NCI-H524 treated with DMSO at 0.1 percent for 48 hours (cell line): ENCODE measurements around the gene HMGCR.

Experiments
- DNase-seq: peaks from one replicate; lab custom pipeline; 2025; lab: John Stamatoyannopoulos, UW

The HMGCR gene

DNA sequence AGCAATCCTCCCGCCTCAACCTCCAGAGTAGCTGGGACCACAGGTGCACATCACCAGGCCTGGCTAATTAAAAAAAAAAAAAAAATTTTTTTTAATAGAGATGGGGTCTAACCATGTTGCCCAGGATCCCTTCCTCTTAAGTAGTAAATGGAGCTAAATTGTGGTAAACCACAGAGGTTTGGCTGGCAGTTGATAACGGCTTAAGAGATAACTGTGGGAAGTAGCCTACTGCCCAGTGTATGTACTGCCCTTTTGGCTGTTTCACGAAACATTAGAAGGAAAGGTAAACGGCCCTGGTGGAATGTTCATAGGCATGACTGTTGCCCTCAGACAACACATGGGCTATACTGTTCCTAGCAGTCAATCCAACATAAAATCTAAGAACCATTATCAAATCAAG, 44.4 kb downstream of the HMGCR start:
- DNase-seq = no peak

DNA sequence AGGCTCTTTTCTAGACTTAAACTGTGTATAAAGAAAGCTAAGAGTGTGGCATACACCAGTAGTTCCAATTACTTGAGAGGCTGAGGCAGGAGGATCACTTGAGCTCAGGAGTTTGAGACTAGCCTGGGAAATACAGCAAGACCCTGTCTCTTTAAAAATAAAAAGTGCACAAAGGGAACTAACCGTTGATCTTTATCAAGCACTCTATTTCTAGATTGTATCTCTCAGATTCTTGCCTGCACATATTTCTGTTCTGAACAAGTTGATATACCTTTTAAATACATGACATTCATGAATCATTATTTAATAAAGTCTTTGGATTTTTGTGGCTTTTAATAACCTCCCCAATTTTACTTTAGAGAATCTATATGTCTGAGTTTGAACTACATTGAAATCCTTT, 47.2 kb downstream of the HMGCR start:
- DNase-seq = no peak

DNA sequence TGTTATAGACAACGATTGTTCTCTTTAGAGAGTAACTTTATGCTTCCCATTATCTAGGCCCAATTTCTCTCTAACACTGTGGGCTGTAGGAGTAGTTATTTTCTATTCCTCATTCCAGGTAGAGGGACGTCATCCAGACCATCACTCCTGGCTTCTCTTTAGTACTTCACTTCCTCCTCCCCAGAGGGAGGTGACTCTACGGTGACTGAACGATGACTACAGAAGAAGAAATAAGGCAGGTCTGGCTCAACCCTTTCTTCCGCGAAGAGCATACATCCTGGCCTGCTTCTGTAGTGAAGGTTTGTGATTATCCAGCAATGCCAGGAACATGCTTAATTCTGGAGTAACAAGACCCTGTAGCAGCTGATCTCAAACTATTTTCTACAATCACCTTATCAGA, 50.8 kb downstream of the HMGCR start:
- DNase-seq = no peak

DNA sequence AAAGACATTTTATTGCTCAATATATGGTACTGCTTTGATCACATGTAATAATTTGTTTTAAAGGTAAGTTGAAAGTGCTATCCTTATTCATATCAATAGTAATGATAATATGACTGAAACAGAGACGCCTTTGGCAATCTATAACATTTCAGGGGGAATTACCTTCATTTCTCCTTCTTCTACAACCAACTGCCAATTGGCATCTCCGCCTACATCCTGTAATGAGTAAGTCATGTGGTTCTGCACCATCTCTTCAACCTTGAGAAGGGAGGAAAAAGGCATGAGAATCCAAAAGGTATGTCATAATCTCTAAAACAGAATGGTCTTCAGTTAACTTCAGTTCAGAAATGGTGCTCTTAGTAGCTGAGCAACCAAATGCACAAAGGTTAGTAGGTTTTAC, 52.4 kb downstream of the HMGCR start:
- DNase-seq = no peak

DNA sequence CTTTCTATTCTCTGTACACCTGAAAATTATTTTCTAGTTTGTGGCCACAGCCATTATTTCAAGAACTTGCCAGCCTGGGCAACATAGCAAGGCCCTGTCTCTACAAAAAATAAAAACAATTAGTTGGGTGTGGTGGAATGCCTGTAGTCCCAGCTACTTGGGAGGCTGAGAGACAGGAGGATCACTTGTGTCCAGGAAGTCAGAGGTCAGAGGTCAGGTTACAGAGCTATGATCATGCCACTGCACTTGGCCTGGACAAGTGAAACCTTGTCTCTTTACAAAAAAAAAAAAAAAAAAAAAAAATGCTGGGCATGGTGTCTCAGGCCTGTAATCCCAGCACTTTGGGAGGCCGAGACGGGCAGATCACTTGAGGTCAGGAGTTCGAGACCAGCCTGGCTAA, 58.3 kb downstream of the HMGCR start:
- no peak for DNase-seq

DNA sequence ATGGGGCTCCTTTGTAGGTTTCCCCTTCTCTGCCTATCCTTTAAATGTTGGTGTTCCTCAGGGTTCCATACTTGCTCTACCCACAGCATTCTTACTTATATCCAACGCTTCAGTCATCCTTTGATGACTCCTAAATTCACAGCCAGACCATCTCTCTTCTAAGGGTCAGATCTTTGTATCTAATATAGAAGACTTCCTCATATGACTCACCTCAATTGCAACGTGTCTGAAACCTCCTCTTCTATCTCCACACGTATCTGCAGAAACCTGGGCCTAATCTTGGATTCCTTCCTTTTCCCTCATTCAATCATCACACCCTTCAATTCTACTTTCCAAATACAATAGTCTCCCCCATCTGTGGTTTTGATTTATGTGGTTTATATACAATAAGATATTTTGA, 68.3 kb downstream of the HMGCR start:
- no peak for DNase-seq
